B cell (primary cell): ENCODE results near the gene SNX12. TPM values are rescaled to one million over a fixed set of nuclear protein-coding genes. Genes with fewer than 3 reads are reported as not detected.
A peak's percentile ranks its signal among the peaks of the same experiment; 100 is the strongest.

Experiments
- ATAC-seq: fragments of 200-7000 bp; cut with Tn5 transposase; one replicate; pipeline ENCODE4 v1.10.0; 2021; ENCODE audit warnings: low read depth, mild to moderate bottlenecking, moderate number of reproducible peaks, moderate library complexity
- CTCF ChIA-PET: fragments of 350-600 bp; sonication (Branson Sonifier 250); formaldehyde crosslinking; loops from one replicate; lab custom pipeline; 2021; ENCODE audit warnings: antibody characterized with exemption, inconsistent platforms; lab: Charles Lee
- POLR2A ChIA-PET: fragments of 350-600 bp; sonication (Branson Sonifier 250); formaldehyde crosslinking; loops from one replicate; lab custom pipeline; 2021; ENCODE audit warnings: antibody characterized with exemption; lab: Charles Lee
- DNase-seq: peaks from one replicate; pipeline ENCODE4 v3.0.0; 2013
- H2AFZ ChIP-seq: 2 replicates; pipeline ENCODE4 v1.6.1; 2012; ENCODE audit warnings: mild to moderate bottlenecking, low read depth, low read length; ENCODE audit not compliant: insufficient read depth, poor library complexity, severe bottlenecking
- H3K27ac ChIP-seq, 2 donors: 1 replicate in 1 of 2; 2 replicates in 1 of 2; pipeline ENCODE4 v1.5.1; 2012 to 2013; ENCODE audit warnings: low read length in 2 of 2, mild to moderate bottlenecking in 2 of 2, moderate library complexity in 1 of 2
- H3K27me3 ChIP-seq, 4 experiments: fragments of 200-600 bp in 1 of 4; sonication (generic) in 1 of 4; replicated peaks in 1 of 4; 1 replicate in 2 of 4; 2 replicates in 2 of 4; pipeline versions ENCODE4 v1.6.1 to v1.7.0; 2013 to 2016; ENCODE audit warnings: low read length in 3 of 4, mild to moderate bottlenecking in 2 of 4, mixed read lengths in 1 of 4, moderate library complexity in 1 of 4; ENCODE audit not compliant: insufficient read depth in 4 of 4, control insufficient read depth in 3 of 4; ENCODE audit errors: control extremely low read depth in 1 of 4
- H3K36me3 ChIP-seq, 2 experiments: replicated peaks in 1 of 2; 1 replicate in 1 of 2; 2 replicates in 1 of 2; pipeline versions ENCODE4 v1.6.1 to v1.7.1; 2013; ENCODE audit warnings: low read length in 1 of 2; ENCODE audit not compliant: insufficient read depth in 2 of 2, control insufficient read depth in 1 of 2; ENCODE audit errors: control extremely low read depth in 1 of 2, extremely low read depth in 1 of 2
- H3K4me1 ChIP-seq, 2 donors: fragments of 200-600 bp in 1 of 2; sonication (generic) in 1 of 2; 1 replicate in 1 of 2; 2 replicates in 1 of 2; pipeline versions ENCODE4 v1.5.1 to v1.6.1; 2013 to 2017; ENCODE audit warnings: low read length in 2 of 2; ENCODE audit not compliant: control insufficient read depth in 2 of 2, insufficient read depth in 2 of 2
- H3K4me2 ChIP-seq: replicated peaks from 2 replicates; pipeline ENCODE3; 2012; ENCODE audit warnings: mild to moderate bottlenecking, low read depth, low read length; ENCODE audit not compliant: poor library complexity, severe bottlenecking
- H3K4me3 ChIP-seq, 5 experiments: fragments of 200-600 bp in 1 of 5; sonication (generic) in 1 of 5; 1 replicate in 3 of 5; 2 replicates in 2 of 5; pipeline versions ENCODE4 v1.5.1 to v1.7.0; 2011 to 2016; ENCODE audit warnings: low read length in 4 of 5, mild to moderate bottlenecking in 4 of 5, low read depth in 2 of 5, control low read depth in 1 of 5, moderate library complexity in 1 of 5; ENCODE audit not compliant: insufficient read depth in 1 of 5; ENCODE audit errors: control extremely low read depth in 1 of 5, extremely low read depth in 1 of 5
- H3K79me2 ChIP-seq: fragments of 200-600 bp; sonication (generic); one replicate; pipeline ENCODE4 v1.6.0; 2016; ENCODE audit warnings: low read length; ENCODE audit not compliant: control insufficient read depth, insufficient read depth
- H3K9ac ChIP-seq: fragments of 200-600 bp; sonication (generic); 2 replicates; pipeline ENCODE4 v1.6.1; 2017; ENCODE audit warnings: mild to moderate bottlenecking, low read length, moderate library complexity
- H3K9me3 ChIP-seq, 3 donors: one replicate each; pipeline versions ENCODE4 v1.6.1 to v1.7.1; 2013; ENCODE audit warnings: low read length in 2 of 3; ENCODE audit not compliant: control insufficient read depth in 2 of 3, insufficient read depth in 1 of 3; ENCODE audit errors: control extremely low read depth in 1 of 3
- H4K20me1 ChIP-seq: 2 replicates; pipeline ENCODE4 v1.6.0; 2012; ENCODE audit warnings: mild to moderate bottlenecking, low read length; ENCODE audit not compliant: insufficient read depth, control insufficient read depth, poor library complexity, severe bottlenecking
- H3K27ac Mint-ChIP-seq: one replicate; pipeline ENCODE4 v1.8.0; 2021; ENCODE audit warnings: mixed read lengths
- H3K27me3 Mint-ChIP-seq: one replicate; pipeline ENCODE4 v1.8.0; 2021; ENCODE audit warnings: mixed read lengths
- H3K4me1 Mint-ChIP-seq: one replicate; pipeline ENCODE4 v1.8.0; 2021; ENCODE audit warnings: mixed read lengths
- H3K4me3 Mint-ChIP-seq: one replicate; pipeline ENCODE4 v1.8.0; 2021; ENCODE audit warnings: mixed read lengths
- H3K9me3 Mint-ChIP-seq: one replicate; pipeline ENCODE4 v1.8.0; 2022; ENCODE audit warnings: mixed read lengths; ENCODE audit not compliant: insufficient read depth
- CTCF ChIP-seq: fragments of 200-600 bp; IDR thresholded peaks from one replicate; pipeline ENCODE4 v1.8.0; 2022; ENCODE audit warnings: antibody characterized with exemption, mild to moderate bottlenecking
- EZH2 ChIP-seq: IDR thresholded peaks from 2 replicates; pipeline ENCODE4 v1.6.1; 2012; ENCODE audit warnings: borderline replicate concordance, low read depth, mild to moderate bottlenecking, moderate library complexity, low read length; ENCODE audit not compliant: insufficient read depth, poor library complexity, severe bottlenecking
- WGBS: methylation state at CpG from one replicate; pipeline ENCODE4 v1.1.5; 2013; ENCODE audit warnings: missing lambda C conversion rate; ENCODE audit not compliant: insufficient coverage; 5-methylcytosine and 5-hydroxymethylcytosine counted together
- intact Hi-C: fragments of 100-400 bp; cut with micrococcal nuclease; formaldehyde crosslinking; loops from one replicate; pipeline ENCODE4 v1.10.0; 2022
- polyA plus RNA-seq: library from polyadenylated mRNA; depleted of rRNA; stranded (reverse); fragments of >200 nt; gene quantifications from 2 replicates; pipeline ENCODE4 v1.2.3, GENCODE V29; 2012
- total RNA-seq, 2 donors: library from RNA; stranded (reverse); fragments of 120-200 nt in 1 of 2; gene quantifications; 1 replicate in 1 of 2; 2 replicates in 1 of 2; pipeline versions ENCODE4 v1.2.3 to v1.2.4, GENCODE V29; 2013 to 2022

The SNX12 gene
- total and polyA plus RNA-seq, 2 donors (not counting 1 experiment from before 2014, with no cell fraction given): 10.5 to 42.9 TPM

GRCh38 chrX:71095981-71096759 lies 28.0 kb upstream of the SNX12 start:
- no peaks in the 10 kb centered on the region for H4K20me1 ChIP-seq
- H3K4me2 ChIP-seq: peak overlapping the region; percentile 74
- CTCF ChIA-PET: interaction anchor here (0.9 to 2.8 kb wide), 4 partner anchors 8 to 34 kb away, joined by 3 to 33 read pairs (median 4); partner anchors contain the start of genes IL2RG and MED12
- TF ChIP-seq CTCF (no peak), EZH2 (no peak)
- H3K27ac ChIP-seq: peak overlapping the region; percentile 43 to 61
- WGBS: 0% methylated on average over 33 of the region's 46 CpGs
- intact Hi-C loops: loop anchor here (1.0 to 10.0 kb wide), 2 partner anchors 28 to 159 kb away; partner anchors contain the start of genes SNX12 and ZMYM3
- no peaks in the 10 kb centered on the region for H3K27me3 Mint-ChIP-seq
- no peaks in the 10 kb centered on the region for H3K9me3 ChIP-seq
- H3K4me3 Mint-ChIP-seq: peak overlapping the region; percentile 98
- peaks cover 13% of the 10 kb centered on the region for H3K79me2 ChIP-seq
- POLR2A ChIA-PET: interaction anchor here (0.9 to 1.0 kb wide), 2 partner anchors 15 to 34 kb away, joined by 3 to 9 read pairs; partner anchors contain the start of gene IL2RG
- DNase-seq (peak; percentile 61), ATAC-seq (peak; percentile 61)
- peaks cover 27% of the 10 kb centered on the region for H3K4me1 Mint-ChIP-seq
- H3K27me3 ChIP-seq: no peaks in the 10 kb centered on the region
- peak overlapping the region; percentile 99 for H3K27ac Mint-ChIP-seq
- H3K4me1 ChIP-seq: peaks cover 13 to 28% of the 10 kb centered on the region in 2 donors
- H3K36me3 ChIP-seq: no peaks in the 10 kb centered on the region
- H3K4me3 ChIP-seq: peak overlapping the region; percentile 49 to 73 (median 61)
- H3K9ac ChIP-seq: peak overlapping the region; percentile 57
- no peaks in the 10 kb centered on the region for H3K9me3 Mint-ChIP-seq
- peak overlapping the region; percentile 88 for H2AFZ ChIP-seq
